SK-N-SH (cell line): ENCODE measurements around the gene TICRR. TPM values are rescaled to one million over a fixed set of nuclear protein-coding genes. Genes with fewer than 3 reads are reported as not detected.

Experiments used
- CTCF ChIA-PET: fragments of 300-600, 350-600 bp; formaldehyde crosslinking; extraction: SDS; loops from one replicate; lab custom pipeline; 2021; lab: Yijun Ruan, JAX
- POLR2A ChIA-PET: fragments of 350-600 bp; sonication (Branson Sonifier 250); formaldehyde crosslinking; extraction: SDS; loops from one replicate; lab custom pipeline; 2020; ENCODE audit warnings: antibody characterized with exemption, inconsistent platforms; lab: Yijun Ruan, JAX
- DNase-seq: peaks from one replicate; pipeline ENCODE4 v3.0.0; 2012
- H2AFZ ChIP-seq: fragments of 200-600 bp; sonication (generic); 2 replicates; pipeline ENCODE4 v1.8.1; 2016; ENCODE audit warnings: antibody characterized with exemption, mild to moderate bottlenecking, low read depth
- H3F3A ChIP-seq: fragments of 200-600 bp; sonication (generic); replicated peaks from 2 replicates; pipeline ENCODE3; 2016; ENCODE audit warnings: antibody characterized with exemption, mild to moderate bottlenecking; ENCODE audit not compliant: insufficient read depth
- H3K27ac ChIP-seq, 2 experiments: fragments of 200-500 bp in 1 of 2; fragments of 200-600 bp in 1 of 2; sonication (Bioruptor generic) in 1 of 2; sonication (generic), shearing (Covaris generic) in 1 of 2; 2 replicates each; pipeline versions ENCODE4 v1.5.1 to v1.6.1; 2014 to 2016; ENCODE audit warnings: low read depth in 2 of 2, inconsistent platforms in 1 of 2, low read length in 1 of 2, mild to moderate bottlenecking in 1 of 2, mixed read lengths in 1 of 2
- H3K27me3 ChIP-seq: fragments of 200-600 bp; sonication (generic), shearing (Covaris generic); 2 replicates; pipeline ENCODE4 v1.6.1; 2016; ENCODE audit warnings: mixed run types; ENCODE audit not compliant: insufficient read depth
- H3K36me3 ChIP-seq, 2 experiments: fragments of 200-500 bp in 1 of 2; fragments of 200-600 bp in 1 of 2; sonication (Bioruptor generic) in 1 of 2; sonication (generic) in 1 of 2; replicated peaks in 1 of 2; 2 replicates each; pipeline versions ENCODE3 to v1.5.1; 2014 to 2016; ENCODE audit warnings: low read length in 1 of 2, mild to moderate bottlenecking in 1 of 2; ENCODE audit not compliant: insufficient read depth in 2 of 2, control insufficient read depth in 1 of 2
- H3K4me1 ChIP-seq, 2 experiments: fragments of 200-500 bp in 1 of 2; fragments of 200-600 bp in 1 of 2; sonication (Bioruptor generic) in 1 of 2; sonication (generic), shearing (Covaris generic) in 1 of 2; 2 replicates each; pipeline versions ENCODE4 v1.5.1 to v1.6.1; 2014 to 2016; ENCODE audit warnings: low read depth in 1 of 2, low read length in 1 of 2, mixed run types in 1 of 2; ENCODE audit not compliant: insufficient read depth in 2 of 2, control insufficient read depth in 1 of 2
- H3K4me2 ChIP-seq: fragments of 200-600 bp; sonication (generic), shearing (Covaris generic); 2 replicates; pipeline ENCODE4 v1.6.1; 2017; ENCODE audit warnings: mixed run types
- H3K4me3 ChIP-seq, 2 experiments: fragments of 200-500 bp in 1 of 2; fragments of 200-600 bp in 1 of 2; sonication (Bioruptor generic) in 1 of 2; sonication (generic), shearing (Covaris generic) in 1 of 2; 2 replicates each; pipeline versions ENCODE4 v1.5.1 to v1.8.1; 2014 to 2016; ENCODE audit warnings: low read depth in 2 of 2, inconsistent platforms in 1 of 2, low read length in 1 of 2, mild to moderate bottlenecking in 1 of 2, mixed read lengths in 1 of 2, moderate library complexity in 1 of 2
- H3K79me2 ChIP-seq: fragments of 200-600 bp; sonication (generic); 2 replicates; pipeline ENCODE4 v1.8.1; 2017; ENCODE audit warnings: mild to moderate bottlenecking; ENCODE audit not compliant: insufficient read depth
- H3K9ac ChIP-seq: fragments of 200-600 bp; sonication (generic); 2 replicates; pipeline ENCODE4 v1.6.1; 2017; ENCODE audit warnings: mixed run types
- H3K9me2 ChIP-seq: fragments of 200-600 bp; sonication (generic); 2 replicates; pipeline ENCODE4 v1.6.1; 2017; ENCODE audit warnings: mixed run types
- H3K9me3 ChIP-seq: fragments of 200-600 bp; sonication (generic); 2 replicates; pipeline ENCODE4 v1.6.1; 2017; ENCODE audit warnings: mixed run types, mild to moderate bottlenecking, moderate library complexity
- H4K20me1 ChIP-seq: fragments of 200-600 bp; sonication (generic); 2 replicates; pipeline ENCODE4 v1.6.1; 2017; ENCODE audit warnings: mild to moderate bottlenecking, mixed run types; ENCODE audit not compliant: insufficient read depth
- CTCF ChIP-seq: fragments of 200-600 bp; sonication (generic); IDR thresholded peaks from 2 replicates; pipeline ENCODE4 v1.6.1; 2017; ENCODE audit warnings: antibody characterized with exemption, mild to moderate bottlenecking, moderate library complexity
- FOXJ3 ChIP-seq: sonication (generic); formaldehyde crosslinking; IDR thresholded peaks from 2 replicates; pipeline ENCODE4 v1.5.1; 2020; ENCODE audit warnings: mild to moderate bottlenecking, missing genetic modification reagents
- REST ChIP-seq: IDR thresholded peaks from 2 replicates; pipeline ENCODE4 v1.6.1; 2012; ENCODE audit warnings: mild to moderate bottlenecking, low read depth, low read length, moderate library complexity
- USF2 ChIP-seq: fragments of 150-350 bp; IDR thresholded peaks from 2 replicates; pipeline ENCODE4 v1.6.1; 2017; ENCODE audit warnings: antibody characterized with exemption, low read length, low read depth, borderline replicate concordance
- WGBS: methylation state at CpG from one replicate; pipeline ENCODE4 v1.1.6; 2017; ENCODE audit warnings: low lambda C conversion rate; 5-methylcytosine and 5-hydroxymethylcytosine counted together
- polyA plus RNA-seq, 3 experiments: library from polyadenylated mRNA; depleted of rRNA; stranded (reverse); fragments of >200 nt; gene quantifications; 2 replicates each; pipeline ENCODE4 v1.2.3, GENCODE V29; 2012

The TICRR gene
- polyA plus RNA-seq, 1 of the 3 experiments (the other 2 are of a cell fraction): 3.2 TPM

- H2AFZ ChIP-seq: no peak overlapping the region
- no peak overlapping the region for H3K27ac ChIP-seq
- no peak overlapping the region for H3K4me3 ChIP-seq
- no peak overlapping the region for H3K4me2 ChIP-seq
- no peak overlapping the region for H3K9ac ChIP-seq
- 96% methylated on average over 6 of the region's 8 CpGs for WGBS
- H3K27me3 ChIP-seq: no peaks in the 10 kb centered on the region
- H3K9me2 ChIP-seq: no peaks in the 10 kb centered on the region
- TF ChIP-seq USF2 (no peak), CTCF (no peak)
- TF ChIP-seq, all 33 proteins: peak for 0
- Histone ChIP-seq H4K20me1 (no peaks in the 10 kb centered on the region), H3K36me3 (peaks cover 10 to 17% of the 10 kb centered on the region in 2 experiments), H3F3A (no peaks in the 10 kb centered on the region), H3K9me3 (no peaks in the 10 kb centered on the region), H3K79me2 (peaks cover 8% of the 10 kb centered on the region; the same call in 1 of the 2 replicates), H3K4me1 (peaks cover 0 to 2% of the 10 kb centered on the region in 2 experiments; a peak in 1 of 4 replicates)
- ChIA-PET POLR2A (interaction anchor here (1.3 kb wide), 1 partner anchor 17 kb away, joined by 3 read pairs; no protein-coding TSS in a partner anchor), CTCF (interaction anchor here (1.1 to 4.4 kb wide), 13 partner anchors 13 to 473 kb away, joined by 3 to 36 read pairs (median 6); partner anchors contain the start of gene PLIN1)
- no peak for DNase-seq
Observed at GRCh38 chr15:89645680-89646079, 70.4 kb downstream of the TICRR start.

- Histone ChIP-seq H3K79me2 (peaks cover 9% of the 10 kb centered on the region; the same call in 1 of the 2 replicates), H3K27me3 (no peaks in the 10 kb centered on the region), H3K27ac (no peak overlapping the region), H3K4me1 (peaks cover 0 to 2% of the 10 kb centered on the region in 2 experiments; a peak in 1 of 4 replicates), H4K20me1 (no peaks in the 10 kb centered on the region), H2AFZ (no peak overlapping the region), H3F3A (no peaks in the 10 kb centered on the region), H3K36me3 (peaks cover 10 to 18% of the 10 kb centered on the region in 2 experiments), H3K9me3 (no peaks in the 10 kb centered on the region), H3K9me2 (no peaks in the 10 kb centered on the region), H3K4me3 (no peak overlapping the region; a peak in 1 of 4 replicates), H3K9ac (no peak overlapping the region), H3K4me2 (no peak overlapping the region)
- ChIA-PET POLR2A (no interaction called here), CTCF (interaction anchor here (0.6 to 4.4 kb wide), 26 partner anchors 8 to 474 kb away, joined by 3 to 36 read pairs (median 6); partner anchors contain the start of genes KIF7 and PLIN1)
- peak; percentile 21 for DNase-seq
- TF ChIP-seq FOXJ3 (CRISPR knock-in tag): no peak
- TF ChIP-seq REST: no peak
- WGBS: 86% methylated on average over 8 of the region's 22 CpGs
Observed at GRCh38 chr15:89646416-89647141, 71.3 kb downstream of the TICRR start.
